ENCODE data around the gene LURAP1L.
A peak's percentile ranks its signal among the peaks of the same experiment; 100 is the strongest.

Gene LURAP1L

DNA sequence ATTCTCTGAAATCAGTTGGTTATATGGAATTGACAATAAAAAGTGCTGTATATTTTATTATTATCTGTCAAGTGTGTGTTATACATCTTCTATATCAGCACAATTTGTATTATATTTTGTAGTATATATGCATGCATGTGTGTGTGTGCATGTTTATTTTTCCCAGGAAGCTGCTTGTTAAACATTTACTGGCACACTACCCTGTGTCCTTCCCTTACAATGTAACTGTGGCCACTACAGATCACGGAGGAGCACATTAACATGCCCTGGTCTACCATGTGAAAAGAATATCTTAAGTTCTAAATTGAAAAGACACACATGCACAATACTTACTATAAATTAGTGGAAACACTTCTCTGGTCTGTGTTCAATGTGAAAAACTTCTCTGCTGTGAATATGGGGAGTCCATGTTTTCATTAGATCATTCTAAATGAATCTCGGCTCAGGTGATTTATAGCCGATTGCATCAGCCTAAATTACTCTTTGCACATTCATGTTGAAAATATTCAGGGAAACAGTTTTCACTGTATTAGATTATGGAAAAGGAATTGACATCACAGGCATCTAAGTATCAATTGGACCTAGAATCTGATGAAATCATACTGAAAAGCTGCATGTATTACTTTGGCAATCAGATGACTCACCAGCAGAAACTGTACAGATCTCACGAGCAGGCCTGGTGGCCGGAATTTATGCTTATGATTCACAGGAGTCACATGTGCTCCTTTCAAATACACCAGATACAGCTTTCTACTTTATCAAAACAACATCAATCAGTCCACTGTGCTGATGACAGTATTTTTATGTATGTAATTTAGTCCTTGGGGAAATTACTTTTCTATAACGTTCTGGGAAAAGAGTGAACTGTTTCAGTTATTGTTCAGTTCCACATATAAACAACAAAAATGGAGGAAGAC, 39.4 kb downstream of the LURAP1L start:
- DNase-seq = peak in 2 of 3 experiments; percentile 54 to 86

DNA sequence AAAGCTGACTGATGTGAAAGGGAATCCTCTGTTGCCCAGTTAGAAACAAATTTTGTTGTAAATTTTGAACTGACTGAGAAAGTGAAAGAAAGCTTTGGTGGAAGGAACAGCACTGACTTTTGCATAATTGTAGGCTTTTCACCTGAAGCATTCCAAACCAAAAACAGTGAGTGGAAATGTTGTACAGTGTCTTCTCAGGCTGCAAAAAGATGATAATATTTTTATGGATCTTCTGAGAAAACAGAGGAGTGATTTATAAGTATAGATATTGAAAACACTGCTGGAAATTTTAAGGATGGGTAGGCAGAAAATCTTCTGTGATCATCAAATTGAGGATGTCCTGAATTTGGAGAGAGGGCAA, 40.0 kb downstream of the LURAP1L start:
- peak in 1 of 3 experiments; percentile 48 for DNase-seq

DNA sequence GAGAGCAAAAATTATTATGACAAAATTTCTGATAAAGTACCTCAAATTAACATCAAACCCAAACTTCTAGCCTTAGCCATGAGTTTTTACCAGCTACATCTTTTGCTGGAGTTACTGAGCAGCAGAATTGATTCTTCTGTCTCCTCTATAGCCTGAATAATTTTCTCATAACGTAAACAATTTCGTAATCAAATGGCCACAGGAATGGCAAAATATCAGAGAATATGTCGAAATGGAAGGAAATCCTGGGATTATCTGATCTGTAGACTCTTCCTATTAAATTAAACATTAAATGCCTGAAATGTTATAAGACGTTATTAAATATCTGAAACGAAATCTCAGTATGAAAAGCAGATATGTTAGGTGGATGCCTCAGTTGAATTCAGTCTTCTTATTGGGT, 41.1 kb downstream of the LURAP1L start:
- no peak for DNase-seq

DNA sequence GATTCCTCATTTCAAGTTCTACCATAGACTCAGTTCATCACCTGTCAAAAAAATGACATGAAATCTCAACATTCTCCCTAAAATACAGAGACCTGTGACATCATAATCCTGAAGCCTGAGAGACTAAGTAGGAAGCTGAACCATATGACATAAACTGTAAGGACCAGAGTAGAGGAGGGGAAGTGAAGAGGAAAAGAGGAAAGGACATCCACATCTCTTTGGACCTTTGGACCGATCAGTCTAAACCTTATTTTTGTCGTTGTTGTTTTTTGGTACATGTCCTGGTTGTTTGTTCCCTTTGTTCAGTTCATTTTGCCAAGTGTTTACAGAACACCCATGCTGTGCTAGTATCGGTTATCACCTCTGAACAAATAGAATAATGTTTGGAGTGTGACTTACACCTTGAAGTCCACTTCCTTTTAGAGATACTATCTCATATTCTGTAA, 41.9 kb downstream of the LURAP1L start:
- DNase-seq = no peak

DNA sequence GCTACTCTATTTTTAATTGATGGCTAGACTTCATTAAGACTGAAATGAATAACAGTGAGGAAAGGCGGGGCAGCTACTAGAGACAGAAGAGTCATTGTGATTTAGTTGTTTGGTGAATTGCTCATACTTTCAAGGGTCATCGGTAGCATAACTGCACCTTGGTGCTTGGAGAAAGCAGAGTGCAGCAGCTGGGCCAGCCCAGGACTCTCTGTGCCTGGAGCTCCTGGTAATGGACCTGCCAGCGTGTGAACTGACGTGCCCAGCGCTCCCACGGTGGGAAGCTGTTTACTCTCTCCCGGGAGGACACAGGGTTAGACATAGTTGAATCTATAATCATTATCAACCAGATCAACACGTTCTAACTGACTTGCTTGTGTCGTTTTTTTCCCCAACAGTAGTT, 42.9 kb downstream of the LURAP1L start:
- DNase-seq = peak in 1 of 3 experiments; percentile 4

DNA sequence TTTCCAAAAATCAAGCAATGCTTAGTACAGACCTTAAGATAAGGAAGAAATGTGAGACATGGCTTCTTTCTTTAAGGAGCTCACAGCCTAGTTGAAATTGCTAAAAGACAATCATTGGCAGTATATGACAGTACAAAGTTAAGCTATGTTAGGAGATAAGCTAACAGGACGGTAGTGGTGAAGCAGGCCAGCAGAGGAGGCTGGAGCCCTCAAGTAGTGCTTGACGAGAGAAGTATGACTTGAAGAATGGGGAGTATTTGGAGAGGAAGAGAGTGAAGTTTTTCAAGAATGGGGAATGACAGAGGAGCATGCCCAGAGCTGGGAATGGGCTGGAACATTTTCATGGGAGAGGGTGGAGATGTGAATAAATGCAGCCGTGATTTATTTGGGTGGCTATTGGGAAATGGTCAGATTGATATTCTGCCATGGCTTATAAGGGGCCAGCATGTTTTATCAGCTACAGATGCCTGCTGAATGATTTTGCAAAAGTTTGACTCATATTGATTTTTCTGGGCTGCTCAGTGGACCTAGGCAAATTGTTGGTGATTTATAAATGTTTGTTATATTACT, 43.7 kb downstream of the LURAP1L start:
- no peak for DNase-seq

DNA sequence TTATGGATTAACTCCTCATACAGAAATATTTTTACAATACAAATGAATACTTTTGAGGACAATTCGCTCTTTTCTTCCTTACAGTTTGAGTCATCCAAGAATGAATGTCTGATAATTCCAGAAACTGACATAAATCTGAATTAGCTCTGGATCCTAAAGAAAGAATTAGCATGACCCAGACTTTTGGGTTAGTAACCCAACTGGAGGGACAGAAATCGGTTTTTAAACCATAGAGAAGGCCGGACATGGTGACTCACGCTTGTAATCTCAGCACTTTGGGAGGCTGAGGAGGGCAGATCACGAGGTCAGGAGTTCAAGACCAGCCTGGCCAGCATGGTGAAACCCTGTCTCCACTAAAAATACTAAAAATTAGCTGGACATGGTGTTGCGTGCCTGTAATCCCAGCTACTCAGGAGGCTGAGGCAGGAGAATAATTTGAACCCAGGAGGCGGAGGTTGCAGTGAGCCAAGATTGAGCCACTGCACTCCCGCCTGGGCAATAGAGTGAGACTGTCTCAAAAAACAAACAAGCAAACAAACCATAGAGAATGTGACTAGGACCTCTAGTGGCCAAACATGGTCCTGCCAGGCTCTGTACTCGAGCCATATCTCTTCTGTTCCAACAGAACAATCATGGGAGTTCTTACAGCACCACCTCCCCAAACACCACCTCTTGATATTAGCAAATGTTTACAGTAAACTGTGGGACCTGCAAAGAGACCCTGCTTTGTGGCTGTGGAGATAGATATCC, 44.8 kb downstream of the LURAP1L start:
- DNase-seq = no peak

DNA sequence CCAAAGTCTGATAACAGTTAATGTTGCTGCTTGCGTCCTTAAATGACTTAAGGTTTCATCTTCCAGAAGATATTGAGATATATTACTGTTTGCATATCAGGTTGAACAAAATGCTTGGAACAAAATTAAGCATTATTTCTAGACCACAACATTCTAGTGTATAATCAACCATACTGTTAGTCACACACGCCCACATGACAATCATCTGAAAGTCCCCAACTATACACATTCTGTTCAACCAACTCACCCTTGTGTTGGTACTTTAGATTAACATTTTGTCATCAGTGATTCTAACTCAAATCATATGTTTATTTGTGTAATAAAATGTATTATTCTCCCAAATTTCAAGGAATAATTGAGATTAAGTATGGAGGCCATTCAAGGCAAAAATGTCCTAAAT, 47.3 kb downstream of the LURAP1L start:
- DNase-seq = no peak

DNA sequence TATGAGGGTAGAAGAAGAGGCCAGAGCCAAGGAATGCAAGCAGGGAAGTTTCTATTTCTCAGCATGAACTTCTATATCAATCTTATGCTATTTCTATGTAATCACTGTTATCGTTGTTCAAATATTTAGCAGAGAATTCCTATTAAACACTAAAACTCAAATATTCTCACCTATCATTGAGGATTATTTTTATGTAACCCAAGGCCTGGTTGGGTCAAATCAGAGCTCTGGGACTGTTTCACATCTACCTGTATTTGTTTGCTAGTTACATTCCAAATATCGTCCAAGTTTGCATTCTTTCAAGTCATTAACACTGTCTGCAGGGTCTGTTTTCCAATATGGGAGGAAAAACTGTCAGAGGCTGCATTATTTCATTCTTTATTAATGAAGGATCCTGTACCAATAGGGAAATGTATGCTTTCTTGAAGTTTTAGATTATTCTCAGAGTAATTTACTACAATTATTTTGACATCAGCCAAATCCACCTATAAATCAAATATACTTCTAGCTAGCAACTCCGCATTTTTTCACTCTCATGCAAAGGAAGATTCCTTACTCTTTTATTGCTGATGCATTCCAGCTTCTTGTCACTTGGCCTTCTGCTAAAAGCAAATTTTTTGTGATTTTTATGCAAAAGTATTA, 52.2 kb downstream of the LURAP1L start:
- no peak for DNase-seq

DNA sequence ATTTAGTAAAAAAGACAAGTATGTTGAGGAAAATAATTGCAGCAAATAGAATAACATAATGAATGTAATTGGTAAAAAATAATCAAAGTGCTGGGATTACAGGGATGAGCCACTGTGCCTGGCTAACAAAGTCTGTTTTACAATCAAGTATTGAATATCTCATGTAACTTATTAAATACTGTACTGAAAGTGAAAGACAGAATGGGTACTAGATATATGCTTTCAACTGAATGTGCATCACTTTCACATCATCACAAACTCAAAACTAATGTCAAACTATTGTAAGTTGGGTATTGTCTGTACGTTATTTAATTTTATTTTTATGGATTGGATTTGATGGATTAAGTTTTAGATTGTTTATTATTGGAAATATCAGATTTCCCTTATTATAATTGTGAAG, 58.9 kb downstream of the LURAP1L start:
- DNase-seq = no peak

DNA sequence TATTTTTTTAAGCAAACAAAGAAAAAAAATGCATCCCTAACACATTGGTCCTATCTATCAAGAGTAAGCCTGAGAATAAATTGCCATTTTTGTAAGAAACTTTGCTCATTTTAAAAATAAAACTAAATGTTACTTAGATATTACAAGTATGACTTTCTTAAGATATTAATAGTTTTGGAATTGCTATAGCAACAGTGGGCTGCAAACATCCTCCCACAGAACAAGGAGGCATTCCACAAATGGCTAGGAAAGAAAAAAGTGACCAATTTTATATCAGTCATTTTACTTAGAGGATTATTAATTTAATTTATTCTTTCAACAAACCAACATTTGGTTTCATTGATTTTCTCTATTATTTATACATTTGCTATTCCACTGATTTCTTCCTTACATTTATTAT, 63.7 kb downstream of the LURAP1L start:
- no peak for DNase-seq

DNA sequence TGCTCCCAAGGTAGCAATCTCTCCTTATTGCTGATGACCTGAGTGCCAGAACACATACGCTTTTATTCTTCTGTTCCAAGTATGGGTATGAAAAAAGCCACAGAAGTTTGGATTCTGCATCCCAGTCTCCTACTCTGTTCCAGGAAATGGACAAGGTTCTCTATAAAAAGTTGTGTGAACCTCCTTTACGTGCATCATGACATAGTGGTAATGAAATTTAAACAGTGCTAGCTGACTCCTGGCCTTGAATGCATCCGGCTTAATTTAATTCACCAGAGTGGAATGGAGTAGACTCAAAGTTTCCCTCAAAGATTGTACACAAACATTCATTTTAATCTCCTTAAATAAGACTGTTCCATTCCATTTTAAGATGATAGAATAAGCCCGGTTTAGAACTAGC, 68.9 kb downstream of the LURAP1L start:
- DNase-seq = no peak

DNA sequence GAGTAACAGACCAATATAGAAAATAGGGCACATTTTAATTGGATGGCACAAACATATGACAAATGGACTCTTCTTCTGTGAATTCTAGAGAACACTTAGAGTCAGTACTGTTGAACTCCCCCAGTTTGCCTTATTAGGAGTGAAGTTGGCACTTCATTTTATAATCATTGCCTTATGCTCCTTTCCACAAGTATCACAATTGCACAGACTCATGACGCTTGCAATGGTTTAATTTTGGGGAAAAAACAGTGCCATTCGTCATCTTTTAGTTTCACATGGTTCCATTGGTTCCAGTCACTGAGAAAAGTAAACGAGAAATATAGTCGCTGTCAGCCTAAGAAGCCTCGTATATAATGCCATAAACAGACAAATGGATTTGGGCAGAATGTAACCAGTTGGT, 71.2 kb downstream of the LURAP1L start:
- DNase-seq = no peak

DNA sequence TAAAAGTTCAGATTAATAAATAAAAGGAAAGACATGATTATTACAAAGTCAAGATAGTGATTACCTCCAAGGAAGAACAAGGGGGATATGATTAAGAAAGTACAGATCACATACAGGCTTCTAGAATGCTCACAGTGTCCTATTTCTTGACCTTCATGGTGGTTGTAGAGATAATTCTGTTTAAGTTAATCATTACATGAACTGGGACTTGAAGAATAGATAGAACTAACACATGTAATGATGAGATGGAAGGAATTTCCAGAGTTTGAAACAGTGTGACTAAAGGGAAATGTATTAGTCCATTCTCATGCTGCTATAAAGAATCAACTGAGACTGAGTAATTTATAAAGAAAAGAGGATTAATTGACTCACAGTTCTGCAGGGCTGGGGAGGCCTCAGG, 72.7 kb downstream of the LURAP1L start:
- no peak for DNase-seq

DNA sequence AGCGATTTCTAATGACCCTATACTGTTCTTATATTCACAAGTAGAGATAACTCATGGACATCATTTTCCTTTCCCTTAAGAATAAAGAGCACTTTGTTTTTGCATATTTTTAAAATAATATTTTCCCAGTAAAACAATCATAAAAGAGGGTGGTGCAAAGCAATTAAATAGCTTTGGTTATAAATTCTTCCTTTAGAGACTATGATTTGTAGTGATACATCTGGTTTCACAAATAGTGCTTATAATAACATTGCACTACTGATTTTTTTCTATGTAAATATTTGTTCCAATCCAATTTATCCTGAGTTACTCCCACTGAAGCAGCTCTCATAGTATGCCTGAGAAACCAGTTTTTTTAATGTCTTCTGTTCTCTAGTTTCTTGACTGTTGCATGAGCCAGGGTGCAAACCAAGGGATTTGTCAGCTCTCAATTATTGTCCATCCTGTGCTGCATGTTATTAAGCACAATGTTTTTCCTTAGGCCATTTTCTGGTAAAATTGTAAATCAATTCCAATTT, 74.7 kb downstream of the LURAP1L start:
- DNase-seq = peak in 1 of 3 experiments; percentile 53

DNA sequence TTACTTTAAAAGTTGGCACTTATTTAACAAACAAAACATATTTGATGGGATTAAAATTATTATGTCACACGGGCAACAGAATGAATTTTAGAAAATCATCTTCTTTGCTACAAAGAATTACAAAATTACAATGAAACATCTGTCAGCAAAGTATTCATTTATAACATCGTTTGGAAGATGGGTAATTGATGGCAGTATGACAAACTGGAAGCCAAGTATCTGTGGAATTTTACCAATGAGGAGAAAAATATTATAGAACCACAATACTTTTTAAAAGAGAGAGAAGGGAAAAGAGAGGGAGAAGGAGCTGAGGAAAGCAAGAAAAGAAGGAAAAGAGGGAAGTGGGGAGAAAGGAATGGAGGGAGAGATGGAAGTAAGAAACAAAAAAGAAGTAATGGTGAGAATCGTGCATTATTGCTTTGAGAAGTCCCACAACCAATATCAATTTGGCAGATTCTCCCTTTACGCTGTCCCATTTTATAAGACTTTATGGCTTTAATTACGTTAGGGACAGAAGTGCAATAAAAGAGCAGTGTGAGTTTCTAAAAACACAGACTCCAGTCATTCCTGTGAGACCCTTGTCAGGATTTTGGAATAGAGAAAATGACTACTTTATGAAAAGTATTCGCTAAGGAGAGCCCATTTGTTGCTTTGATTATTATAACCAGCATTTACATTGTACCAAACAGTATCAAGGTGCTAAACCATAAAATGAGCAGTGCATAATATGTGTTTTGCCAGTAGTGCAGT, 76.7 kb downstream of the LURAP1L start:
- no peak for DNase-seq

DNA sequence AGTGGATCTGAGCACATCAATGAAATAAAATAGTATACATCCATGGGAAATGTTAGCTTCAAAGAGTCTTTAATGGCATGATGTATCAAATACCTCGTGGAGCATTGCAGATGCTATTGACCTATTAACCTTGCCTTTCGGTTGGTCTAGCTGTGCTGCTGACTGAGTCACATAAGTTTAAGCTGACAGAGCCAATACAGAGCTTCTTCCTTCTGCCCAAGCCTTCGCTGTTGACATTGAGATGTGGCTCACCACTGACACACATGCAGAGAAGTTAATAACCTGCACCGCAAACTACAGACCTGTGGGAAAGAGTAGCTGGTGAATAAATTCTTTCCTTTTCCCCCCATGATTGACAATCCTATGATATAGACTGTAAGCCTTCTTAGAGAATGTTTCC, 78.2 kb downstream of the LURAP1L start:
- no peak for DNase-seq

DNA sequence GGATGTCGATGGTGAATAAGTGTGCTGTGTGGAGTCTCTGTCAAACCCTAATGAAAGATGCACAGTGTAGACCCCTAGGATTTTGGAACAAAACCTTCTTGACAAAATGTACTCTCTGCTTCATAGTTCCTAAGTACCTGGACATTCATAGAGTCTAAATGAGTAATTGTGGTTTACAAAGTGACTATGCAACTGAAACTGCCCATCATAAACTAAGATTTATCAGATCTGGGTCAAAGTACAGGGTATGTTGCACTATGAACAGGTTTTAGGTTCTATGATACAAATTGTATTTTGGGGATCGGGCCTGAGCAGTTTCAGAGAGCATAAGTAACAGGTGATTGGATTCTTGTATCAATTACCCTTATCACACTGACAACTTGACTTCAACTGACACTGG, 79.4 kb downstream of the LURAP1L start:
- DNase-seq = no peak

DNA sequence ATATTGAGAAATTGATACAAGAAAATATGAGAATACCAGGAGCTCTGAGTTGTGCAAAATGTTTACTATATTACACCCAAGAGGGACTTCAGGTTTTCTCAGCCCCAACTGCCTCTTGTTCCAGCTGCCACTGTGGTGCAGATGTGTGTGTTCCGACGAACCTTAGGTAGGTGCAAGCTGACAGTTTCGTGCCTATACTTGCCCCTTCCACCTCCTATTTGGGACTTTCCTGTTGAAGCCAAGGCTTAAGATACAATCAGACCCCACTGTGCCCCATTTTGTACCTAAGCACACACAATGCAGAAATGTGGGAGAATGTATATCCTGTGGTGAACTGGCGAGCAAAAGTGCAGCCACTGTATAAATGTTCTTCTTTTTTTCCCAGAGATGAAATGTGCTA, 80.2 kb downstream of the LURAP1L start:
- no peak for DNase-seq

DNA sequence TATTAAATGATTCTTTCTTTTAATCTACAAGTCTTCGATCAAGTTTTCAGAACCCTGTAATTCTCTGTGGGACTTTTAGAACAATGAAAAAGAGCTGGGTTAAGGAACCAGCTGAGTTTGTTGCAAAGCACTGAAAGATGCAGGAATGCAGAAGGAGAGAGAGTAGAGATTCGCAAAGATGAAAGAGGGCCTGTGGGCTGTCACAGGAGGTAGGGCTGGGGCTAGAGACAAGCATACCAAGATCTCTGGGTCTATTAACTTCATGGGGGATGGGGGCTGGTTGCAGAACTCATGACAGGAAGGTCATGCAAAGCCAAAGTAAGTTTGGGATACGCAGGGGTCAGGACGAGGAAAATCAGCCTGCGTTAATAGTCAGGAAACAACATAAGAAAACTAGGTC, 81.8 kb downstream of the LURAP1L start:
- DNase-seq = no peak

DNA sequence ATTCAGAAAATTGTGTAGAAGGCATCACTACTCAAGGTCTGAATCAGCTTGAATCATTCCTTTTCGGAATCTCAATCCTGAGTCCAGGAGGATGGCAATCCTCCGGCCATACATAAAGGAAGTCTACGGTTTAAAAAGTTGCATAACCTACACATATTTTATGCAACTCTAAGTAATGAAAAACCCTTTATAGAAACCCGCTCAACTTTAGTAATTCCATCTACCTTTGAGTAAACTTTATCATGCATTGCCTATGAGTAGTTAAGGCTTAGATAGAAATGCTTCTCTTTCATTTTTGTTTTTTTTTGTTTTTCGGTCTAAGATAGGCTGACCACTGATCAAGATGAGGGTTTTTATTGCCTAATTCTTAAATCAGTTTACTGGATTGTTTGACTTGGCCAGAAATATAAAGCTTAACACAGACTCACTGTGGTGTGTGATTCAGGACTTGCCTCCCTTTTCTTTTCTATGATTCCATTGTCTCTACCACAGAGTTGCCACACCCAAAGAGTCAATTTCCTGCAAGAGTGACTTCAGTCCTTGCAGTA, 85.0 kb downstream of the LURAP1L start:
- peak in 1 of 3 experiments; percentile 5 for DNase-seq

DNA sequence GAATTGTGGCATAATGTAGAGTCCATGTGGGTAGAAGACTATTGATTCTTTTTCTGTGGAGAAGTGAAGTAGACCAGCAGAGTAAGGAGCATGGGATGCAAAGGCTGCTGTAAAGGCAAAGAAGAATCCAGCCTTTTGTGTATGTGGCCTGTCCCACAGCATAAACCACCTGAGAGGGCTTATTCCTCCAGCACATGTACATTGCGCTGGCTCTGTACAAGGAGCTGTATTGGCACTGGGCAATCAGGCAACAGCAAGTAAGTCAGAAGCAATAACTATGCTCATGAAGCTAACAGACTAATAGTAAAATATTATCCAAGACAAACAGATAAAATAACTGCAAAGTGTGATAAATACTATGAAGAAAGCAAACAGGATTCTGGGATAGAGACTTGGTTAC, 86.2 kb downstream of the LURAP1L start:
- no peak for DNase-seq

Measured in NCI-H1417 (cell line).